Measurements from ENCODE around the gene APMAP.

The APMAP gene

DNA sequence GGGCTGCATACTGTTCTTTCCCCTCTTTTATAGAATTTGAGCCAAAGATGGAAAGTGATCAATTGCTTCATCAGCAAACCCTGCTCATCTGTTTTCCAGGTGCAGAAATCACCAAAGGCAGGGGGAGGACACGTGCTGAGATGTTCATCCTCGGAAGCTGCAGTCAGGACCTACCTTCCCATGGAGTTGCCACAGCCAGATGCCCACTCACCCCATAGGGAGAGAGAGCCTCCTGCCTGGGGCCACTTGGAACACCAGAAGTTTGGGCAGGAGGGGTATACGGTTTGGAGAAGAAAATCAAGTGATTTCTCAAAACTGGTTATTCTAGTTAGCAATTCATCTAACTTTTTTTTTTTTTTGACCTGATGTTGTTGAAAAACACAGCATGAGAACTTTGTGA is 48.8 kb downstream of the APMAP start:
- no peak for DNase-seq (ENCODE audit: low read depth)
- TF ChIP-seq CTCF (IDR thresholded peaks at IDR 0.05; ENCODE audit: low read length, missing control alignments) = no peak
- no peak overlapping the region for H3K4me3 ChIP-seq (replicated peaks; ENCODE audit: low read depth, low read length)

- no peak for TF ChIP-seq CTCF (IDR thresholded peaks at IDR 0.05; ENCODE audit: low read length, missing control alignments)
- no peak overlapping the region for H3K4me3 ChIP-seq (replicated peaks; ENCODE audit: low read depth, low read length)
- DNase-seq (ENCODE audit: low read depth) = no peak
These were observed 49.4 kb downstream of the APMAP start for GRCh38 chr20:24943196-24943595.

DNA sequence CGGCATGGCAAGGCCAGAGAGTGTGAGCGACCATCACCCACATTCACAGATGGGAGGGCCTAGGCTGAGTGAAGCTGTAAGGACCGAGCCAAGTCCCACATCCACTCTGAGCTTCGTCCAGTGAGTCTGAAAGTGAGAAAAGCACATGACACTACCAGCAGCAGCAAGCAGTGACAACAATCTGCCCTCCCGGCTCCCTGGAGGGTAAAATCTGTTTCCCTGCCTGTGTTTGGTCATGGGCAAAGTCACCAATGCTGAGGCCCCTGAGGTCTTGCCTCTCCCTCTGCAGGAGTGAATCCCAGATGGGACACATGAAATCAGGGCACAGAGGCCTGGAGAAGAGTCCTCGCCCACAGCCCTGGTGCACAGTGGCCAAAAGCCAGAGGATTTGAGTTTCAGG is 49.9 kb downstream of the APMAP start:
- no peak for DNase-seq (ENCODE audit: low read depth)
- TF ChIP-seq CTCF (IDR thresholded peaks at IDR 0.05; ENCODE audit: low read length, missing control alignments) = no peak

DNA sequence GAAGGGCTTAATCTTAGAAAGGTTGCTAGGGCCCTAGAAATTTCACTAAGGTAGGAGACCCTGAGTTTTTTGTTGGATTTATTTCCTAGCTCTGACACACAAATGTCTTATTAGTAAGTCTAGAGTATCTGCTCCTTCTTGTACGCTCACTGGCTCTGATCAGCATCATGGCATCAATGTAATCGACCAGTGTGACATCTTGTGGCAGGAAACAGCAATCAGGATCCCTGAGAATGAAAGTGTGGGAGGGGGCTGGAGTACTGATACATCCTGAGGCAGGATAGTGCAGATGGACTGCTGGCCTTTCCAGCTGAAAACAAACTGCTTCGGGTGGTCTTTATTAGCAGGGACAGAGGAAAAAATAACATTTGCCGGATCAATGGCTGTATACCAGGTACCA is 53.5 kb downstream of the APMAP start:
- TF ChIP-seq CTCF (IDR thresholded peaks at IDR 0.05; ENCODE audit: low read length, missing control alignments) = no peak
- DNase-seq (ENCODE audit: low read depth) = no peak
- no peak overlapping the region for H3K4me3 ChIP-seq (replicated peaks; ENCODE audit: low read depth, low read length)

More for the DNA sequence above, 49.9 kb downstream of the APMAP start:
- no peak overlapping the region for H3K4me3 ChIP-seq (replicated peaks; ENCODE audit: low read depth, low read length)

GRCh38 chr20:24938498-24938897 is 54.1 kb downstream of the APMAP start:
- no peak overlapping the region for H3K4me3 ChIP-seq (replicated peaks; ENCODE audit: low read depth, low read length)
- no peak for DNase-seq (ENCODE audit: low read depth)
- TF ChIP-seq CTCF (IDR thresholded peaks at IDR 0.05; ENCODE audit: low read length, missing control alignments) = no peak

- no peak for DNase-seq (ENCODE audit: low read depth)
- no peak for TF ChIP-seq CTCF (IDR thresholded peaks at IDR 0.05; ENCODE audit: low read length, missing control alignments)
- H3K4me3 ChIP-seq (replicated peaks; ENCODE audit: low read depth, low read length) = no peak overlapping the region
These were observed 55.0 kb downstream of the APMAP start for GRCh38 chr20:24937579-24937978.

DNA sequence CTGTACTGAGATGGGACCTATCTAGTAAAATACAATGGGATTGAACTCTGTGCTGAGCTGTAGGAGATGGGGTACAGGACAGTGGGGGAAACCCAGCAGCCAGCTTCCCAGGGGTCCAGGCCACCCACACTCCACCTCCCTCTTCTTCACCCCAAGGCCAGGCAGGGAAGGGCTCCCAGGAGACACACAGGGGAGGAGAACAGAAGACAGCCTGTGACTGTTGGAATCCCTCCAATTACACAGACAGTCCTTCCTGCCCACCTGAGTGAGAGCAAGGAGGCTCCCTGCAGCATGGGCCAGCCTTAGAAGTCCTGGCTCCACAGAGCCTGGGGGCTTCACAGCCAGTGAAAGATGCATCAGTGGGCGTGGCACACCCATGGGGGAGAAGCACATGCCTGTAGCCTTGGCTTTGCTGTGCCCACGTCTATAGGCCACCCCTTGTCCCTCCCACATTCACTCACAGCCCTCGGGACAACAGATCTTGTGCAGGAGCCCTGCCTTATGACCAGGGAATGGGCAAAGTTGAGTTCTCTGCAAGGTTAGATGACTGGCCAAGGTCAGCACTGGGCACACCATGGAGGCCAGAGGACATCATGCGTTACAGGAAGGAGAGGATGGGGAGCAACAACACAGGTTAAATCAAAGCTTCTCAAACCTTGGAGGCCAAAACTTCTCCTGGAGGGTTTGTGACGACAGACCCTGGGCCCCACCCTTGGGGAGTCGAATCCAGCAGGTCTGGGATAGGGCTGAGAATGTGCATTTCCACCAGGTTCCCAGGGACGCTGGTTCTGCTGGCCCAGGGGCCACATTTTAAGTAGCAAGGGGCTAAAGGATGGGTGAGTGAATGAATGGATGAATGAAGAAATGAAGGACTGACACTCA is 55.8 kb downstream of the APMAP start:
- DNase-seq (ENCODE audit: low read depth) = no peak
- no peak for TF ChIP-seq CTCF (IDR thresholded peaks at IDR 0.05; ENCODE audit: low read length, missing control alignments)
- H3K4me3 ChIP-seq (replicated peaks; ENCODE audit: low read depth, low read length) = no peak overlapping the region

Data from fibroblast of pulmonary artery (primary cell).